GM12878 (cell line): ENCODE results near the gene UXS1. TPM values are rescaled to one million over a fixed set of nuclear protein-coding genes. Genes with fewer than 3 reads are reported as not detected.
A peak's percentile ranks its signal among the peaks of the same experiment; 100 is the strongest.

ENCODE experiments used
- ATAC-seq: fragments of 200-7000 bp; cut with Tn5 transposase; 3 replicates; pipeline ENCODE4 v1.9.1; 2020; ENCODE audit warnings: mild to moderate bottlenecking, moderate library complexity
- BruUV-seq: library from RNA; stranded (reverse); fragments of 400-500 nt; replicated peaks from 2 replicates; lab custom pipeline; 2021; lab: Mats Ljungman, UMichigan
- CTCF ChIA-PET: fragments of 300-600 bp; sonication (Branson Sonifier 250); formaldehyde crosslinking; extraction: SDS; loops from one replicate; lab custom pipeline; 2021; ENCODE audit warnings: inconsistent platforms; lab: Yijun Ruan, JAX
- POLR2A ChIA-PET: fragments of 350-600 bp; formaldehyde crosslinking; extraction: SDS; loops from one replicate; lab custom pipeline; 2021; ENCODE audit warnings: inconsistent platforms; lab: Charles Lee
- RAD21 ChIA-PET: fragments of 300-600 bp; sonication (Branson Sonifier 250); formaldehyde crosslinking; loops from one replicate; lab custom pipeline; 2023; ENCODE audit warnings: antibody characterized with exemption; ENCODE audit not compliant: unreplicated experiment; lab: Charles Lee
- SMC1A ChIA-PET: fragments of 300-600 bp; sonication (Branson Sonifier 250); formaldehyde crosslinking; loops from one replicate; lab custom pipeline; 2023; ENCODE audit not compliant: unreplicated experiment, uncharacterized antibody; lab: Charles Lee
- DNase-seq: peaks from one replicate; pipeline ENCODE4 v3.0.0-alpha.2; 2011; ENCODE audit warnings: low read depth, low spot score
- FAIRE-seq: peaks from 3 replicates; lab custom pipeline; 2011; peaks lifted over from hg19 to GRCh38; lab: Jason Lieb, UNC
- H2AFZ ChIP-seq: 2 replicates; pipeline ENCODE4 v1.6.0; 2011; ENCODE audit warnings: low read depth, low read length, control low read depth; ENCODE audit not compliant: control insufficient read depth
- H3K27ac ChIP-seq: 2 replicates; pipeline ENCODE4 v1.5.1; 2011; ENCODE audit warnings: control low read depth; ENCODE audit not compliant: control insufficient read depth, insufficient read depth
- H3K27me3 ChIP-seq, 2 experiments: replicated peaks in 1 of 2; 2 replicates each; pipeline versions ENCODE4 v1.6.0 to v1.6.1; 2011; ENCODE audit warnings: low read length in 1 of 2; ENCODE audit not compliant: control insufficient read depth in 2 of 2, insufficient read depth in 2 of 2
- H3K36me3 ChIP-seq, 2 experiments: 2 replicates each; pipeline ENCODE4 v1.5.1; 2011; ENCODE audit warnings: low read length in 1 of 2; ENCODE audit not compliant: control insufficient read depth in 2 of 2, insufficient read depth in 2 of 2
- H3K4me1 ChIP-seq: 2 replicates; pipeline ENCODE4 v1.6.1; 2011; ENCODE audit warnings: mild to moderate bottlenecking, low read length, moderate library complexity, mixed read lengths; ENCODE audit not compliant: control insufficient read depth, insufficient read depth
- H3K4me2 ChIP-seq: 2 replicates; pipeline ENCODE4 v1.6.0; 2011; ENCODE audit warnings: control low read depth; ENCODE audit not compliant: control insufficient read depth, insufficient read depth
- H3K4me3 ChIP-seq: fragments of 200-600 bp; sonication (generic); 2 replicates; pipeline ENCODE4 v1.5.1; 2016
- H3K79me2 ChIP-seq: 2 replicates; pipeline ENCODE4 v1.6.0; 2011; ENCODE audit warnings: low read length; ENCODE audit not compliant: control insufficient read depth, insufficient read depth
- H3K9ac ChIP-seq: 2 replicates; pipeline ENCODE4 v1.8.0; 2011; ENCODE audit warnings: low read length, control low read depth, mixed read lengths; ENCODE audit not compliant: control insufficient read depth, insufficient read depth
- H3K9me3 ChIP-seq: replicated peaks from 3 replicates; pipeline ENCODE4 v1.5.1; 2011; ENCODE audit warnings: mild to moderate bottlenecking, low read length; ENCODE audit not compliant: control insufficient read depth, insufficient read depth
- H4K20me1 ChIP-seq: 2 replicates; pipeline ENCODE4 v1.6.0; 2011; ENCODE audit not compliant: control insufficient read depth, insufficient read depth
- ATF7 ChIP-seq: fragments of 450-650 bp; IDR thresholded peaks from 2 replicates; pipeline ENCODE4 v1.6.1; 2016; ENCODE audit warnings: low read depth, mild to moderate bottlenecking
- BRCA1 ChIP-seq: IDR thresholded peaks from 2 replicates; pipeline ENCODE4 v1.6.1; 2011; ENCODE audit warnings: low read depth, low read length, improper control_type of control experiment
- CBX5 ChIP-seq: sonication (generic); IDR thresholded peaks from 2 replicates; pipeline ENCODE4 v1.6.1; 2016; ENCODE audit warnings: low read depth, moderate library complexity, mild to moderate bottlenecking, inconsistent platforms
- HDAC6 ChIP-seq: fragments of 200-600 bp; sonication (generic); IDR thresholded peaks from one replicate; pipeline ENCODE4 v1.8.0; 2017; ENCODE audit warnings: antibody characterized with exemption; ENCODE audit not compliant: unreplicated experiment
- IKZF1 ChIP-seq: fragments of 450-650 bp; conservative IDR thresholded peaks from 2 replicates; pipeline ENCODE4 v1.6.1; 2017; ENCODE audit warnings: antibody characterized with exemption, mild to moderate bottlenecking
- KLF5 ChIP-seq: fragments of 450-650 bp; IDR thresholded peaks from 2 replicates; pipeline ENCODE4 v1.6.1; 2014; ENCODE audit warnings: mild to moderate bottlenecking; ENCODE audit not compliant: partially characterized antibody
- MEF2A ChIP-seq: IDR thresholded peaks from 2 replicates; pipeline ENCODE4 v1.6.1; 2011; ENCODE audit warnings: low read depth, mild to moderate bottlenecking, low read length, moderate library complexity; ENCODE audit not compliant: insufficient read depth
- MYC ChIP-seq: IDR thresholded peaks from 2 replicates; pipeline ENCODE4 v1.6.1; 2011; ENCODE audit warnings: mild to moderate bottlenecking, low read length, moderate library complexity, inconsistent platforms; ENCODE audit not compliant: insufficient read depth, insufficient replicate concordance, insufficient read length, severe bottlenecking
- NFIC ChIP-seq: IDR thresholded peaks from 2 replicates; pipeline ENCODE4 v1.6.1; 2012; ENCODE audit warnings: low read depth, mild to moderate bottlenecking, inconsistent platforms, low read length, moderate library complexity
- NR2C2 ChIP-seq: IDR thresholded peaks from 2 replicates; pipeline ENCODE4 v1.6.1; 2011; ENCODE audit warnings: borderline replicate concordance, low read depth; ENCODE audit not compliant: control insufficient read depth, insufficient read length
- POLR2AphosphoS5 ChIP-seq: IDR thresholded peaks from 2 replicates; pipeline ENCODE4 v1.6.1; 2011; ENCODE audit warnings: mild to moderate bottlenecking, low read length, inconsistent platforms
- RFX5 ChIP-seq: IDR thresholded peaks from 2 replicates; pipeline ENCODE4 v1.6.1; 2011; ENCODE audit warnings: low read depth, low read length, improper control_type of control experiment
- RUNX3 ChIP-seq: IDR thresholded peaks from 2 replicates; pipeline ENCODE4 v1.6.1; 2012; ENCODE audit warnings: low read length, inconsistent platforms
- SPI1 ChIP-seq: IDR thresholded peaks from 2 replicates; pipeline ENCODE4 v1.6.1; 2011; ENCODE audit warnings: low read depth, mild to moderate bottlenecking, low read length, moderate library complexity, borderline replicate concordance; ENCODE audit not compliant: insufficient read depth
- STAT1 ChIP-seq: fragments of 450-650 bp; conservative IDR thresholded peaks from 2 replicates; pipeline ENCODE4 v1.6.1; 2014; ENCODE audit warnings: antibody characterized with exemption, mild to moderate bottlenecking
- SUZ12 ChIP-seq: fragments of 200-600 bp; sonication (generic); IDR thresholded peaks from one replicate; pipeline ENCODE4 v1.6.1; 2018; ENCODE audit warnings: antibody characterized with exemption, mild to moderate bottlenecking; ENCODE audit not compliant: unreplicated experiment
- WGBS: methylation state at CpG from one replicate; pipeline ENCODE4 v1.1.6; 2016; ENCODE audit warnings: low lambda C conversion rate; ENCODE audit not compliant: insufficient replicate concordance, insufficient coverage; ENCODE audit errors: missing lambda C conversion rate; 5-methylcytosine and 5-hydroxymethylcytosine counted together
- in situ Hi-C: fragments of 300-500 bp; cut with MboI; formaldehyde crosslinking; loops from 9 replicates; pipeline ENCODE4 v1.14.3; 2018; ENCODE audit warnings: mixed read lengths
- intact Hi-C: fragments of 100-400 bp; cut with micrococcal nuclease; formaldehyde crosslinking; loops from one replicate; pipeline ENCODE4 v1.14.2; 2022; ENCODE audit not compliant: unreplicated experiment
- polyA plus RNA-seq, 11 experiments: library from polyadenylated mRNA; depleted of rRNA in 4 of 11; unstranded in 6 of 11; stranded (reverse) in 5 of 11; fragments of >200 nt; fragmentation: Nextera tagmentation in 4 of 11; fragmentation: Illumina TruSeq in 1 of 11; extraction: Ambion mirVana in 4 of 11; extraction: Trizol in 1 of 11; gene quantifications; 1 replicate in 1 of 11; 2 replicates in 10 of 11; pipeline versions ENCODE4 v1.2.1 to v1.2.3, GENCODE V29; 2011 to 2016; ENCODE audit warnings: inconsistent platforms in 2 of 11, missing spikeins in 2 of 11, low read depth in 1 of 11
- total RNA-seq, 4 experiments: library from RNA; depleted of rRNA in 3 of 4; stranded (reverse); fragments of >200 nt in 3 of 4; fragmentation: Illumina TruSeq in 1 of 4; extraction: Trizol in 1 of 4; gene quantifications; 2 replicates each; pipeline versions ENCODE4 v1.2.1 to v1.2.3, GENCODE V29; 2013 to 2021
- TF ChIP-seq, protein P1 (sequence below): IDR thresholded peaks from 2 replicates; pipeline ENCODE4 v1.6.1; 2012; ENCODE audit warnings: low read depth, low read length, improper control_type of control experiment
- TF ChIP-seq, protein P2 (sequence below): IDR thresholded peaks from 2 replicates; pipeline ENCODE4 v1.6.1; 2011; ENCODE audit warnings: borderline replicate concordance, low read depth, mild to moderate bottlenecking, moderate library complexity, low read length; ENCODE audit not compliant: insufficient read depth, poor library complexity, severe bottlenecking

Gene UXS1
- total and polyA plus RNA-seq, 10 of the 15 experiments (the other 5 are each of a cell fraction or from before 2014, with no cell fraction given), result 6.0 to 25.4 (median 24.0) TPM

DNA sequence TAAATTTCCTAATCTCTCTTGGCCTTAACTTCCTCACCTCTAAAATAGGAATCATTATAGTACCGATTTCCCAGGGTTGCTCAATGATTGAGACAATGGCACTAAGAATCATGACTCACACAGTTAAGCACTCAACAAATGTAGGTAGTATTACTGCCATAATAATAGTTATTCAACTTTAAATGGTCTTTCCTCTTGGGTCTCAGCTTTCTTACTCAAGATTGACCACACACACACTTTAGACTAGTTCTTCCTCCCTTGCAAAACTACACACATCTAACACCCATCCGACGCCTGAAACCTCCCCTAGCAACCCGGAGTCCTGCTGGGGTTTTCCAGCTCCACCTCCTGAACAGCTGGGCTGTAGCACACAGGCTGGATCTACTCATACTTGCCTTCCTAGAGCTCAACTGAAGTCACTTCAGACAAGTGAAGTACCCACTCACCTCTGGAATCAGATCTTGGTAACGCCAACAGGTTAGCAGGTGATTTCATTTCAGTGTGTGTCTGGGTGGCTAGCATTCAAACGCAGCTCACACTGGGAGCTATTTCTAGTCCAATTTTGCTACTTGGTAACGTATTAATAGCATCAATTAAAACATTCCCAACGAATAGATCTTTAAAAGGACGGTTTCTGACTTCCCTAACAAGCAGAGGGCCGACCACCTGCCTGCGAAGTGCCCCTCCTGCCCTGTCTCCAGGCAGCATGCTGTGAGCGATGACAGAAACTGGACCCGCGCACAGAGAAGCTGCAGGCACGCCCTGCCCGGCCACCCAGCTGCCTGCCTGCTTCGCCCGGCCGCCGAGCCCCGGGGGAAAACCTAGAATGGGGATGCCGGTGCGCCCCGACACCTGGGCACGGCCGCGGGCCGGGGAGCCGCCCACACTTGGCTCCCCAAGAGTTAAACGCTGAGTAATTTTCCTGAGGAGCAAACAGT is 1.1 kb downstream of the UXS1 start:
- intact Hi-C loops, result loop anchor here (2.0 to 5.0 kb wide), 2 partner anchors 86 to 446 kb away; no protein-coding TSS in a partner anchor
- TSS peak; percentile 63 for BruUV-seq
- DNase-seq, result peak; percentile 47
- no peaks in the 10 kb centered on the region for H3K27me3 ChIP-seq
- no peaks in the 10 kb centered on the region for H3K36me3 ChIP-seq
- in situ Hi-C loops, result no loop called here
- 2% methylated on average over 30 of the region's 30 CpGs for WGBS
- FAIRE-seq, result peak; percentile 79
- ChIA-PET SMC1A (interaction anchor here (0.9 to 1.6 kb wide), 6 partner anchors 10 to 435 kb away, joined by 3 to 9 read pairs (median 4); no protein-coding TSS in a partner anchor), CTCF (interaction anchor here (0.6 to 1.3 kb wide), 5 partner anchors 9 to 784 kb away, joined by 3 to 4 read pairs (median 3); no protein-coding TSS in a partner anchor), POLR2A (interaction anchor here (0.6 to 1.2 kb wide), 6 partner anchors 11 to 863 kb away, joined by 3 to 6 read pairs (median 3); partner anchors contain the start of gene TGFBRAP1), RAD21 (interaction anchor here (1.7 kb wide), 1 partner anchor 86 kb away, joined by 10 read pairs; no protein-coding TSS in a partner anchor)
- no peaks in the 10 kb centered on the region for H4K20me1 ChIP-seq
- H3K79me2 ChIP-seq, result peaks cover 43% of the 10 kb centered on the region
- H2AFZ ChIP-seq, result peak overlapping the region; percentile 29; the same call in 1 of the 2 replicates
- peak overlapping the region; percentile 92 for H3K4me2 ChIP-seq
- ATAC-seq, result peak; percentile 70
- H3K9me3 ChIP-seq, result no peaks in the 10 kb centered on the region
- peak overlapping the region; percentile 84 for H3K9ac ChIP-seq
- peaks cover 18% of the 10 kb centered on the region for H3K4me1 ChIP-seq
- H3K4me3 ChIP-seq, result peak overlapping the region; percentile 92
- peak overlapping the region; percentile 68 for H3K27ac ChIP-seq
- TF ChIP-seq NR2C2 (no peak), RUNX3 (peak; percentile 66), RFX5 (0 out of 2 replicates have a peak, but pooled peaks have one; percentile 13), KLF5 (no peak), HDAC6 (no peak), SUZ12 (no peak), IKZF1 (no peak; the same call in 1 of the 2 replicates), BRCA1 (no peak), SPI1 (no peak), STAT1 (no peak), MYC (no peak), MEF2A (no peak), ATF7 (no peak), CBX5 (no peak), NFIC (no peak), POLR2AphosphoS5 (peak; percentile 82)
- TF ChIP-seq, protein P1, sequence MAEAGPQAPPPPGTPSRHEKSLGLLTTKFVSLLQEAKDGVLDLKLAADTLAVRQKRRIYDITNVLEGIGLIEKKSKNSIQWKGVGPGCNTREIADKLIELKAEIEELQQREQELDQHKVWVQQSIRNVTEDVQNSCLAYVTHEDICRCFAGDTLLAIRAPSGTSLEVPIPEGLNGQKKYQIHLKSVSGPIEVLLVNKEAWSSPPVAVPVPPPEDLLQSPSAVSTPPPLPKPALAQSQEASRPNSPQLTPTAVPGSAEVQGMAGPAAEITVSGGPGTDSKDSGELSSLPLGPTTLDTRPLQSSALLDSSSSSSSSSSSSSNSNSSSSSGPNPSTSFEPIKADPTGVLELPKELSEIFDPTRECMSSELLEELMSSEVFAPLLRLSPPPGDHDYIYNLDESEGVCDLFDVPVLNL, result no peak
- TF ChIP-seq, protein P2, sequence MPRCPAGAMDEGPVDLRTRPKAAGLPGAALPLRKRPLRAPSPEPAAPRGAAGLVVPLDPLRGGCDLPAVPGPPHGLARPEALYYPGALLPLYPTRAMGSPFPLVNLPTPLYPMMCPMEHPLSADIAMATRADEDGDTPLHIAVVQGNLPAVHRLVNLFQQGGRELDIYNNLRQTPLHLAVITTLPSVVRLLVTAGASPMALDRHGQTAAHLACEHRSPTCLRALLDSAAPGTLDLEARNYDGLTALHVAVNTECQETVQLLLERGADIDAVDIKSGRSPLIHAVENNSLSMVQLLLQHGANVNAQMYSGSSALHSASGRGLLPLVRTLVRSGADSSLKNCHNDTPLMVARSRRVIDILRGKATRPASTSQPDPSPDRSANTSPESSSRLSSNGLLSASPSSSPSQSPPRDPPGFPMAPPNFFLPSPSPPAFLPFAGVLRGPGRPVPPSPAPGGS, result peak; percentile 50
